Measurements from ENCODE around the gene ZNF575.

The ZNF575 gene

DNA sequence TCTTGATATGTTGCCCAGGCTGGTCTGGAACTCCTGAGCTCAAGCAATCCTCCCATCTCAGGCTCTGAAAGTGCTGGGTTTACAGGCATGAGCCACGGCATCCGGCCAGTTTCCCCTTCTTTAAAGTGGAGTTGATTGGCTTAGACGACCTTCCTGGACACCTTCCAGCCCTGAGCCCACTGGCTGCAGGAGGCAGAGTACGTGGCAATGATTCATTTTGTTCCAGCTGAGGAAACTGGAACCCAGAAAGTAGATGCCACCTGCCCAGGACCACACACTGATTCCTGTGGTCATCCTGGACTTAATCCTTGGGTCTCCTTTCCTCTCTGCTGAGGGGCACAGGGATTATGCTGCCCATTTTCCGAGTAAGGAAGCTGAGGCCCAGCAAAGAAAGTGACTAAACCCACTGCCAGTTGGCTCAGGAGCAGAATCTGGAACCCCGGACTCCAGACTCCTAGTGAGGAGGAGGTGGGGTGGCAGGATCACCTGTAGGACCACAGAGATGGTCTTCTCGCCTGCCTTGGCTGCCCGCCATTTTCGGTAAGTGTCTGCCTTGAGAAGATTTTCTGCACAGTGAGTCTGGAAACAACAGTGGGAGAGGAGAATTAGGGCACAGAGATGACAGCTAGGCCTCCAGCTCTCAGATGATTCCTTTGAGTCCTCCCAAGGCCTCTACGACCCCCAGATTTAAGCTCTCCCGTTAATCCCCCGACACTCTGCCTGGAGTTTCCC lies 41.6 kb downstream of the ZNF575 start:
- no peak for DNase-seq (ENCODE audit: low read depth)

DNA sequence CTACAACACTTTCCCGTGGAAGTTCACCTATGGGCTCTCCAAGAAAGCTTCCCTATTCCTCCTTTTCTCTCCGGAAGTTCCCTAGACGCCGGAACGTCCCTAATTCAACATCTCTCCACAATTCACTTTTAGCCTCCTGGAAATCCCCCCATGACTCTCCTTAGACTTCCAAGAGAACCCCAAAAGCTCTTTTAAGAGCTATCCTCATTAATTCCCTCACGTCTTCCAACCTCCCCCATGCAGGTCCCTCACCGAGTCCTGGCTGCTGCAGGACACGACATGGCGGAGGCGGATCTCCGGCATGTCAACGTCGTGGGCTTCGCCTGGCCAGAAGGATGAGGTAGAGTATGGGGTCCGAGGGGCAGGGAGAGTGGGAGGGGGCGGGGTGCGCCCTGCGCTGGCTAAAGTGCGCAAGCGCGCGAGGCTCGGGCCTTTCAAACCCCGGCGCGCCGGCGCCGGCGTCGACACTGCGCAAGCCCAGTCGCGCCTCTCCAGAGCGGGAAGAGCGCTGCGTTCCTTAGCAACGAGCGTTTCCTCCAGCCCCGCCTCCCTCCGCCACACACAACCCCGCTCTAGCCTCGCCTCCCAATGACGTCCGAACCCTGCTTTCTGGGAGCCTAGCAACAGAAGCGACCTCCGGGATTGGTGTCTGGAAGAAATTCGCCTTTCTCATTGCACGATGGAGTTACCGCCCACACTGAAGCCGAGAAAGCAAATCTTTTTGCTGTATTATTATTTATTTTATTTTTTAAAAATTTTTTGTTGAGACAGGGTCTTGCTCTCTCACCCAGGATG lies 42.4 kb downstream of the ZNF575 start, which contains the start of the genes PINLYP and XRCC1:
PINLYP (plus strand) TSS at position 646 of the 795 bp plus-strand sequence. CDS start 1,391 bp downstream, outside the sequence.
XRCC1 (minus strand) TSS at position 372 of the 795 bp plus-strand sequence; CDS start at position 303, 69 bp downstream.
- DNase-seq (ENCODE audit: low read depth) = peak; percentile 90

DNA sequence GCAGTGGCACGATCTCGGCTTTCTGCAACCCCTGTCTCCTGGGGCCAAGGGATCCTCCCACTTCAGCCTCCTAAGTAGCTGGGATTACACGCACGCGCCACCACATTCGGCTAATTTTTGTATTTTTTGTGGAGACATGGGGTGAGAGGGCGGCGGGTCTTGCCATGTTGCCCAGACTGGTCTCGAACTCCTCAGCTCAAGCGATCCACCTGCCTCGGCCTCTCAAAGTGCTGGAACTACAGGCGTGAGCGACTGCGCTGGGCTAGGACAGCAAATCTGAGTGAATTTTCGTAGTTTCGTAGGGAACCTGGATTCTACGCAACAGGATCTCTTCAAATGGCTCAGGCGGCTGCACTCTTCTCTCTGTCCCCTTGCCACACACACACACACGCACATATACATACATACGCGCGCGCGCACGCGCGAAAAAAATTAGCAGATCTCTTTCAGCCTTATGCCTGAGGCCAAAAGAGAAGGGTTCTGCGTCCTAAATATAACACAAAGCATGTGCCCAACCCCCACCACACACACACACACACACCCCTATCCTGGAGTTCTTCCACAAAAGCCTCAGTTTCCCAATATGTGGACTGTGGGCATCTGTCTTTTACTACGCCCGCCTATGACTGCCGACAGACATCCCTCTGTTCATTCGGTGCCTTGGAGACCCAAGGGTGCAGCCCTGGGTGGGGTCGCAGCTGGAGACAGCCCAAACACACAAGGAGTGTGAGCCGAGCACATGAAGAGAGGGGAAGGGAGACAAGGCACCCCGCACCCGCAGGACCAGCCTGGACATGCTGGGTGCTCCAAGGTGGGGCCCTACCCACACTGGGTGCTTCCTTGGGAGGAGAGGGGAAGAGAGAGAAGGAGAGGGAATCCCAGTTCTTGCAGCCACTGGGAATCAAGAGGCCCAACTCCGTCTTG lies 43.2 kb downstream of the ZNF575 start:
- DNase-seq (ENCODE audit: low read depth) = no peak

DNA sequence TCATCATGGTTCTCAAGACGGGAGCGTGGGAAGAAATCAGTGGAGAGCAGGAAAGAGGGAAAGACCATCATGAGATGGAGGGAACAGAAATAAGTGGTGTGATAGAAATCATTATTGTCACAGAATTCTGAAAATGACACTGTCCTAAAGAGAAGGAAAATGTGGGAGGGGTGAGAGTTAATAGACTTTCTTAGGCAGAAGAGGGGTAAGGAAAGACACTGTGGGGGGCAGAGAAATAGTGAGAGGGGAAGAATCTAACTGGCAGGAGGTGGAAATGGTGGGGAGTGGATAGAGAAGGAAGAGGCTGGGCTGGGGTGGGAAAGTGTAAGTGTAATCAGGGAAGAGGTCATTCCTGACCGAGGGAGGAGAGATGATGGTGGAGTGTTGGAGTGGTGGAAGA lies 45.8 kb downstream of the ZNF575 start:
- DNase-seq (ENCODE audit: low read depth) = no peak

DNA sequence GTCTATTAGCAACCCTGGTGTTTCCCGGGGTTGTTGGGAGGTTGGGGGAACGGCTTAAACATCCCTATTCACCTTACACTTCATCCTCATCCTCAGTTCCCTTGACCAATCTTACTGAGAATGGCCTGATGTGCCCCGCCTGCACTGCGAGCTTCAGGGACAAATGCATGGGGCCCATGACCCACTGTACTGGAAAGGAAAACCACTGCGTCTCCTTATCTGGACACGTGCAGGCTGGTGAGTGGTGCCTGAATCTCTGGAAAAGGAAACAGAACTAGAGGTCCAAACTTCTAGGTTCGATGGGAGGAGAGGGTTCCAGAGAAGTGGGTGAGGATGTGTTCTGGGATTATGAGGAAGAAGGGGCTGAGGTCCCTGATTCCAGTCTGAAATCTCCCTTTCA lies 48.5 kb downstream of the ZNF575 start:
- DNase-seq (ENCODE audit: low read depth) = no peak

DNA sequence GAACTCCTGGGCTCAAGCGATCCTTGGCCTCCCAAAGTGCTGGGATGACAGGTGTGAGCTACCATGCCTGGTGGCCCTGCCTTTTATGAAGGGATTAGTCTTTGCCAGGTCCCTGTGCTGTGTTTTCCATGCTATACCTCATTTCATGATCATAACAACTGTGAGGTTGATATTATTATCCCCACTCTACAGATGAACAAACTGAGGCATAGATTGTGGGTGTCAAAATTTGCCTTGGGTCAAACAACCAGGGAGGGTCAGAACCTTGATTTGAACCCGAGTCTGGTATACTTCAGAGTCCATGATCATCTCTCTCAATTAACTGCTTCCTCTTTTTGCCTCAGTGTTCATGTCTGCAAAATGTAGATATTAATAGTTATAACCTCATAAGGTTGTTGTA lies 49.5 kb downstream of the ZNF575 start:
- no peak for DNase-seq (ENCODE audit: low read depth)

DNA sequence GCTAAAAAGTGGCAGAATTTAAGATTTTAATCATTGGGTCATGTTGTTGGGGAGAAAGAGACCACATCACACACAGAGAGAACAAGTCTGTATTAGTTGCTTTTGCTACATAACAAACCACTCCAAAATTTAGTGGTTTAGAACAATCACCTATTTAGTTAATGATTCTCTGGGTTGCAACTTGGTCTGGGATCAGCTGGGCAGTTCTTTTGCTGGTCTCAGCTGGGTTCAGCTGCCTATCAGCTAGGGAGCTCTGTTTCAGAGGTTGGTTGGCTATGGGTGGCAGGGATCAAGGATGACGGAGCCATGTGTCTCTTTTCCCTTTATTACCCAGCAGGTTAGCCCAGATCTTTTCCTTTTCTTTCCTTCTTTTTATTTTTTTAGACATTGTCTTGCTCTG lies 51.5 kb downstream of the ZNF575 start:
- no peak for DNase-seq (ENCODE audit: low read depth)
